ENCODE measurements around the gene FRMD3. TPM values are rescaled to one million over a fixed set of nuclear protein-coding genes. Genes with fewer than 3 reads are reported as not detected.

The FRMD3 gene
- polyA plus RNA-seq, 1 donor from 2014 or later = 13.0 TPM

DNA sequence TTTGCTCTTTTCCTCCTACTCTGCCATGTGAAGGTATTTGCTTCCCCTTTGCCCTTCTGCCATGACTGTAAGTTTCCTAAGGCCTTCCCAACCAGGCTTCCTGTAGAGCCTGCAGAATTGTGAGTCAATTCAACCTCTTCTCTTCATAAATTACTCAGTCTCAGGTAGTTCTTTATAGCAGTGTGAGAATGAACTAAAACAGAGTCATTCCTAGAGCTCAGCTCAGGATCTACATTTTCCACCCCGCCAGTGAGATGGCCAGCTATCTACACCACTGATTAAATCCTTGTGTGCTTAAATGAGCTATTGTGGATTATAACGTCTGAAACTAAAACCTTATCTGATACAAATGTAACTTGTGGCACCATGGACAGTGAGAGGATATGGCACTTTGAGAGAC, 55.0 kb downstream of the FRMD3 start (continued):
- TF ChIP-seq, protein P1, sequence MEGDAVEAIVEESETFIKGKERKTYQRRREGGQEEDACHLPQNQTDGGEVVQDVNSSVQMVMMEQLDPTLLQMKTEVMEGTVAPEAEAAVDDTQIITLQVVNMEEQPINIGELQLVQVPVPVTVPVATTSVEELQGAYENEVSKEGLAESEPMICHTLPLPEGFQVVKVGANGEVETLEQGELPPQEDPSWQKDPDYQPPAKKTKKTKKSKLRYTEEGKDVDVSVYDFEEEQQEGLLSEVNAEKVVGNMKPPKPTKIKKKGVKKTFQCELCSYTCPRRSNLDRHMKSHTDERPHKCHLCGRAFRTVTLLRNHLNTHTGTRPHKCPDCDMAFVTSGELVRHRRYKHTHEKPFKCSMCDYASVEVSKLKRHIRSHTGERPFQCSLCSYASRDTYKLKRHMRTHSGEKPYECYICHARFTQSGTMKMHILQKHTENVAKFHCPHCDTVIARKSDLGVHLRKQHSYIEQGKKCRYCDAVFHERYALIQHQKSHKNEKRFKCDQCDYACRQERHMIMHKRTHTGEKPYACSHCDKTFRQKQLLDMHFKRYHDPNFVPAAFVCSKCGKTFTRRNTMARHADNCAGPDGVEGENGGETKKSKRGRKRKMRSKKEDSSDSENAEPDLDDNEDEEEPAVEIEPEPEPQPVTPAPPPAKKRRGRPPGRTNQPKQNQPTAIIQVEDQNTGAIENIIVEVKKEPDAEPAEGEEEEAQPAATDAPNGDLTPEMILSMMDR (IDR thresholded peaks at IDR 0.05; ENCODE audit: poor library complexity, severe bottlenecking) = no peak
- no peak for TF ChIP-seq RAD21 (conservative IDR thresholded peaks at IDR 0.05)

DNA sequence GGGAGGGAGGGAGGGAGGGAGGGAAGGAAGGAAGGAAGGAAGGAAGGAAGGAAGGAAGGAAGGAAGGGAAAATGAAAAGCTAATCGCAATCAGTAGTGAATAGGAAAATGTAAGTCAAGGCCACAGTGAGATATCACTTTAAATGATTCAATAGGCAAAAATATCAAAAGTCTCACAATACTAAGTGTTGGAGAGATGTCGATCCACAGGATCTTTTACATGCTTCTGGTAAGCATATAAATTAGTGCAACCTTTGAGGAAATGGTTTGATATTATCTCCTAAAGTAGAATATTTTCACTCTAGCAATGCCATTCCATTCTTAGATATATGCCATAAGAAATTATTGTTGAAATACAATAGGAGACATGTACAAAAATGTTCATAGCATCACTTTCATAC, 58.4 kb downstream of the FRMD3 start:
- Histone ChIP-seq H3K4me2 (ENCODE audit: low read length) (no peak overlapping the region), H3K9me3 (ENCODE audit: low read length) (no peaks in the 10 kb centered on the region), H3F3A (ENCODE audit: insufficient read depth, low read length, poor library complexity, severe bottlenecking) (no peaks in the 10 kb centered on the region), H3K27me3 (ENCODE audit: insufficient read depth, low read depth, low read length) (no peaks in the 10 kb centered on the region), H3K9ac (ENCODE audit: low read length) (no peak overlapping the region), H3K4me3 (ENCODE audit: low read length) (no peak overlapping the region), H3K9me2 (ENCODE audit: insufficient read depth, low read length) (no peaks in the 10 kb centered on the region), H3K36me3 (ENCODE audit: insufficient read depth, low read length) (no peaks in the 10 kb centered on the region), H2AFZ (ENCODE audit: low read depth, low read length) (no peak overlapping the region), H3K27ac (ENCODE audit: low read length) (no peak overlapping the region), H4K20me1 (ENCODE audit: insufficient read depth) (no peaks in the 10 kb centered on the region), H3K79me2 (replicated peaks; ENCODE audit: insufficient read depth, low read length) (no peaks in the 10 kb centered on the region)
- TF ChIP-seq MXI1 (conservative IDR thresholded peaks at IDR 0.05; ENCODE audit: poor library complexity, severe bottlenecking) = no peak
- TF ChIP-seq RAD21 (conservative IDR thresholded peaks at IDR 0.05) = no peak

DNA sequence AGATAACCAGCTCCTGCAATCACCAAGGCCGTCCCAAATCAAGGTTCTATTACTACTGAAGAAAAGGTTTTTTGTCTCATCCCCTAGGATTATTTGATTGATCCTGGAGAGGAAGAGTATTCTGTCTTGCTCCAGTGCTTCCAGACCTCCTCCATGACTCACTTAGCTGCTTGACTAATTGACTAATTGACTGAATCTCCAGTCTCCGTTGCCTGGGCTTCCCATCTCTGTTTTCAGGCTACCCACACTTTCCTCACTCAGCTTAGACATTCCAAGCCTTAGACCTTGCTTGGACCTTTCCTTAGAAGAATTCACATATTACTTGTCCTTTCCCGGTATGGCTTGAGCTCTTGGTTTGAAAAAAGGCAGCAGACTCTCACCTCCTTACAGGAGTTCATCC, 60.6 kb downstream of the FRMD3 start:
- H3K9ac ChIP-seq (ENCODE audit: low read length) = no peak overlapping the region
- H2AFZ ChIP-seq (ENCODE audit: low read depth, low read length) = no peak overlapping the region
- TF ChIP-seq, protein P2, sequence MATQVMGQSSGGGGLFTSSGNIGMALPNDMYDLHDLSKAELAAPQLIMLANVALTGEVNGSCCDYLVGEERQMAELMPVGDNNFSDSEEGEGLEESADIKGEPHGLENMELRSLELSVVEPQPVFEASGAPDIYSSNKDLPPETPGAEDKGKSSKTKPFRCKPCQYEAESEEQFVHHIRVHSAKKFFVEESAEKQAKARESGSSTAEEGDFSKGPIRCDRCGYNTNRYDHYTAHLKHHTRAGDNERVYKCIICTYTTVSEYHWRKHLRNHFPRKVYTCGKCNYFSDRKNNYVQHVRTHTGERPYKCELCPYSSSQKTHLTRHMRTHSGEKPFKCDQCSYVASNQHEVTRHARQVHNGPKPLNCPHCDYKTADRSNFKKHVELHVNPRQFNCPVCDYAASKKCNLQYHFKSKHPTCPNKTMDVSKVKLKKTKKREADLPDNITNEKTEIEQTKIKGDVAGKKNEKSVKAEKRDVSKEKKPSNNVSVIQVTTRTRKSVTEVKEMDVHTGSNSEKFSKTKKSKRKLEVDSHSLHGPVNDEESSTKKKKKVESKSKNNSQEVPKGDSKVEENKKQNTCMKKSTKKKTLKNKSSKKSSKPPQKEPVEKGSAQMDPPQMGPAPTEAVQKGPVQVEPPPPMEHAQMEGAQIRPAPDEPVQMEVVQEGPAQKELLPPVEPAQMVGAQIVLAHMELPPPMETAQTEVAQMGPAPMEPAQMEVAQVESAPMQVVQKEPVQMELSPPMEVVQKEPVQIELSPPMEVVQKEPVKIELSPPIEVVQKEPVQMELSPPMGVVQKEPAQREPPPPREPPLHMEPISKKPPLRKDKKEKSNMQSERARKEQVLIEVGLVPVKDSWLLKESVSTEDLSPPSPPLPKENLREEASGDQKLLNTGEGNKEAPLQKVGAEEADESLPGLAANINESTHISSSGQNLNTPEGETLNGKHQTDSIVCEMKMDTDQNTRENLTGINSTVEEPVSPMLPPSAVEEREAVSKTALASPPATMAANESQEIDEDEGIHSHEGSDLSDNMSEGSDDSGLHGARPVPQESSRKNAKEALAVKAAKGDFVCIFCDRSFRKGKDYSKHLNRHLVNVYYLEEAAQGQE (IDR thresholded peaks at IDR 0.05; ENCODE audit: borderline replicate concordance) = no peak
- no peak for TF ChIP-seq POLR2AphosphoS5 (IDR thresholded peaks at IDR 0.05)
- no peak for TF ChIP-seq SMC3 (conservative IDR thresholded peaks at IDR 0.05; ENCODE audit: poor library complexity)
- TF ChIP-seq TAF1 (IDR thresholded peaks at IDR 0.05; ENCODE audit: low read depth) = no peak
- TF ChIP-seq MXI1 (conservative IDR thresholded peaks at IDR 0.05; ENCODE audit: poor library complexity, severe bottlenecking) = no peak
- TF ChIP-seq EP300 (conservative IDR thresholded peaks at IDR 0.05; ENCODE audit: poor library complexity, severe bottlenecking) = no peak
- no peak for TF ChIP-seq RAD21 (conservative IDR thresholded peaks at IDR 0.05)
- TF ChIP-seq EZH2 (IDR thresholded peaks at IDR 0.05; ENCODE audit: borderline replicate concordance, insufficient read depth, low read length, poor library complexity, severe bottlenecking) = no peak
- TF ChIP-seq, protein P1 (IDR thresholded peaks at IDR 0.05; ENCODE audit: poor library complexity, severe bottlenecking) = no peak
- no peak overlapping the region for H3K4me3 ChIP-seq (ENCODE audit: low read length)
- no peaks in the 10 kb centered on the region for H3K79me2 ChIP-seq (replicated peaks; ENCODE audit: insufficient read depth, low read length)
- H4K20me1 ChIP-seq (ENCODE audit: insufficient read depth) = no peaks in the 10 kb centered on the region
- no peaks in the 10 kb centered on the region for H3K9me2 ChIP-seq (ENCODE audit: insufficient read depth, low read length)
- H3K27me3 ChIP-seq (ENCODE audit: insufficient read depth, low read depth, low read length) = no peaks in the 10 kb centered on the region
- H3K27ac ChIP-seq (ENCODE audit: low read length) = no peak overlapping the region
- no peaks in the 10 kb centered on the region for H3F3A ChIP-seq (ENCODE audit: insufficient read depth, low read length, poor library complexity, severe bottlenecking)
- no peaks in the 10 kb centered on the region for H3K9me3 ChIP-seq (ENCODE audit: low read length)
- no peak overlapping the region for H3K4me2 ChIP-seq (ENCODE audit: low read length)
- H3K36me3 ChIP-seq (ENCODE audit: insufficient read depth, low read length) = no peaks in the 10 kb centered on the region

Measured in neural cell (in vitro differentiated cells).